T1000 (cell line): ENCODE results near the gene ZW10.
"Not testable (repeated sequence)": the region's sequence is repeated elsewhere in the genome, so short reads cannot be mapped to it uniquely, and the experiment has no call there.

Experiments used
- DNase-seq: peaks from one replicate; lab custom pipeline; 2025; ENCODE audit warnings: mixed read lengths; lab: John Stamatoyannopoulos, UW

ZW10 gene

GRCh38 chr11:113752932-113753331 is 20.6 kb downstream of the ZW10 start:
- no peak for DNase-seq

DNA sequence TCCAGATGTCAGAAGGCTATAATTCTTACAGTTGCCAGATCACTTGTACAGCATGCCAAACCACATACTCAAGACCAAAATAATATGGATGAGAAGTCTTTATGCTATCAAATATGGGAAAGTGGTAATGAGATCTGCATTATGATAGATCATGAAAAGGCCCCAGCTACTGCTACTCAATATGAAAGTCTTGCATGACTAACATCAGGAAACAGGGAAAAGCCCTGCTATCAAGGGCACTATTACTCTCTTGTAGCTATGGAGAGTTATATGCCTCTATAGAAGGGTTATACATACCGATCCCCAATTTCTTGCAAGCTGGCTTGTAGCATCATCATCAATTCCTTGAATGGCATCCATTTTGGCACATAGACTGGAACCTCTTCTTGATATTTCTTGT is 37.2 kb downstream of the ZW10 start:
- DNase-seq, result no peak

- no peak for DNase-seq
Measured at GRCh38 chr11:113732092-113732491, 41.4 kb downstream of the ZW10 start.

DNA sequence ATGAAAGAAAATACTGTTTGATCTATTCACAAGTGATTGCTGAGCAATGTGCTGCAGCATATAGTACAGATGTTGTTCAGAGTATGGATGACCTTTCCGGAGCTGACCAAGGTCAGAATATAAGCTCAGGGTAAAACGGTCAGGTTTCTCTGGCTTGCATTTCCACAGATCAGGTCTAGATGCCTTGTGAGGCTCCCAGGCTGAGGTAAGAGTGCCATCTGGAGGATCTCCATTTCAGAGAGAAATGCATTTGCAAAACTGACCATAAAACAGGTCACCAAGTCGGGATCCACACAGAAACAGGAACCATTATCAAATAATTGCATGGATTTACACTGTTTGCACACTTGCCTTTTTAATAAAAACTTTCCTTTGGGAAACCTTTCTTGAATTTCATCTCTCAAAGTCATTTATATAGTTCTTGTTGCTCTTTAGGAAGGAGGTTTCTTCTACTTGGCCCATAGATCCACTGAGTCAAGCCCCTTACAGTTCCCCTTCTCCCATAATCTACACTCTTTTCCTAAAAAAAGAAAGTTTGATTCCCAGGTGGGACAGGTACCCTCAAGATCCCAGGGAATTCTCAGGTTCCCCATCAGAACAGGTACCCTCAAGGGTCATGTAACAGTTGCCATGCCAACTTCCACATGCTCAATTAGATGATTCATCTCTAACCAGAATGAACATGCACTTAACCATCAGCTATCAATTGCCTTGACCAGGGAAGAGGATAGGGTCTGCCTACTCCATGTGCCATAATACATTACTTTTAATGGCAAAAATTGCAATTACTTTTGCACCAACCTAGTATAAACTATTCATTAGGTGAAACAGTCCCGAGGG is 42.4 kb downstream of the ZW10 start:
- peak; percentile 1 for DNase-seq

DNA sequence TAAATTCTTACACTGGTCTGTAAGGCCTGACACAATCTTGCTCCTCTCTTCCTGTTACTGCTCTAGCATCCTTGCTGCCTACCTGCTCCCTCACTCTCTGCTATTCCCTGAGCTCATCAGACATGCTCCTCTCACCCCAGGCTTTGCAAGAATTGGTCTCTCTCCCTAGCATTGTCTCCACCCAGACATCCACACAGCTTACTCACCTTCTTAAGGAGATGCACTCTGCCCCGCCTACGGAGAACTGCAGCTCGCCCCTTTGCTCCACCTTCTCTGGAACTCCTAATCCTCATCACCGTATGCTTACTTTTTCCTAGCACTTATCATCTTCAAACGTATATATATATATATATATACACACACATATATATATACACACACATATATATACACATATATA is 44.0 kb downstream of the ZW10 start:
- no peak for DNase-seq

DNA sequence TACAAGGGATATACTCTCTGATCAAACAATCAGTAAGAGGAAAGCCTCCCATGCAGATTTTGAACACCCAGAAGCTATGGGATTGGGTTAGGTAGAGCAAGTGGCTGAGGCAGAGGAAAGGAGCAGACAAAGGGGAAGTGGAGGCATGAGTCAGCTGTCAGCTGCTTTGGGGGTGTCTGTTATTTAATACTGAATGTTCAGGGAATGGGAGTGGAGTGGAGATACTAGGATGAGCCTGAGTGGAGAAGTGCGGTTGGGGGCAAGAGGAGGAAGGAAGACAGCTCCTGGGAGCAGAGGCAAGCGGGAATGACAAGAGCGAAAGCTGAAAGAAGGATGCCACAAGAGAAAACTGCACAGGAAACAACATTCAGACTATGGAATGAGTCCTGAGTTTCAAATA is 44.7 kb downstream of the ZW10 start:
- DNase-seq, result no peak

DNA sequence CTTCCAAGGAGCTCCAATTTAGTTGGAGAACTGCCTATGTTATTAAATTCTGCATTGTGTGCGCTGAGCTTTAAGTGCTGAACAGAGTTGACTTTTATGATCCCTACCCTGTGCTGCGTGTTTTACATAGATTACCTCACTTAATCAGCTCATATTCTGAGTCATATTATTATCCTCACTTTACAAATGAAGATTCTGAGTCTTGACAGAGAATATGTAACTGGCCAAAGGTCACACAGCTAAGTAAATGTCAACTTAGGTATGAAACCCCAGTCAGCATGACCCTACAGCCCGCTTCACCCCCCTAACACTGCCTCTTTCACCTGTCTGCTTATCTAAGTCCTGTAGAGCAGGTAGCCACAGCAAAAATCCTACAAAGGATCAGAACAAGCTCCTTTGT is 47.6 kb downstream of the ZW10 start:
- no peak for DNase-seq

GRCh38 chr11:113725407-113725806 is 48.1 kb downstream of the ZW10 start:
- no peak for DNase-seq

DNA sequence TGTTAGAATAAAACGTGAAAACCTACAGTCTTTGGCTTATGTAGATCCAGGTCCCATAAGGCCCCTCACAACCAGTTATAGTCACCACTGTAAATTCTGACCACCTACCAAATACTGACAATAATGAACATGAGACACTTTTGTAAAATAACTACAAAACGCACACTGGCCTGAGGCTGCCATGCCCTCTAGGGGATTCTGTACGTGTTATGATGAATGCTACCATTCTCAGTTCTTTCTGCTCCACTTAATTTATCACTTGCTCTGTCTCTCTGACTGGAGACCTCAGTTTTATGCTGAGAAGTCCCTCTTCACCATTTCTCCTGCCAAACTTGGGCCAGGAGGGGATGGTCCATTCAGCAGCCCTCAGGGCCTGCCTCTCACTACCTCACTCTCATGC is 48.7 kb downstream of the ZW10 start:
- DNase-seq, result no peak

- DNase-seq, result no peak
Measured at GRCh38 chr11:113723787-113724186, 49.7 kb downstream of the ZW10 start.

- DNase-seq, result no peak
Measured at GRCh38 chr11:113722934-113723333, 50.6 kb downstream of the ZW10 start.

GRCh38 chr11:113722221-113722620 is 51.3 kb downstream of the ZW10 start:
- no peak for DNase-seq

DNA sequence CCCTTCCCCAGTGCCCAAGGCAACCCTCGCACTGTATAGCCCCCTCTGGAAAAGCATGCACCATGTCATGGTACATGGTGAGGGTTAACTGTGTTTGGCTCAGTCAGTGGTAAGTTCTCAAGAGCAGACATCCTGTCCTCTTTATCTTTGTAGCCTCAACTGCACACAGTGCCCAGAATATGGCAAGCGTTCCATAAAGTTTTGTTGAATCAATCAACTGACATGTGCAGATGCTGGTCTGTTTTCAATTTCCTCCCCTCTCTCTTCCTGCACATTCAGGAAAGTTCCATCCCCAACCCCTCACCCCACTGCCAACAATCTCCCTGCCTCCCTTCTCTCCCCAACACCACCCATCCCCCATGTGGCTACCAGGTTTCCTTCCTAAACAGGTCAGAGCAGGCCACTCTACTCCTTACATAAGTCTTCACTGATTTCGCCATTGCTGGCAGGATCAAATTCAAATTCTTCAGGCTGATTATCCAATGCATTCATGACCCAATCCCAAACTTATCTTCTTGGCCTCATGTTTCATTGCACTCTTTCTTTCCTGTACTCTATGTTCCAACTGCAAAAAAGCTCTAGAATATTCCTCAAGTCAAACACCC is 51.9 kb downstream of the ZW10 start:
- no peak for DNase-seq

GRCh38 chr11:113720478-113720877 is 53.0 kb downstream of the ZW10 start:
- DNase-seq, result not testable (repeated sequence)

- no peak for DNase-seq
Measured at GRCh38 chr11:113715882-113716625, 57.4 kb downstream of the ZW10 start.

- DNase-seq, result no peak
Measured at GRCh38 chr11:113715273-113715672, 58.2 kb downstream of the ZW10 start.

DNA sequence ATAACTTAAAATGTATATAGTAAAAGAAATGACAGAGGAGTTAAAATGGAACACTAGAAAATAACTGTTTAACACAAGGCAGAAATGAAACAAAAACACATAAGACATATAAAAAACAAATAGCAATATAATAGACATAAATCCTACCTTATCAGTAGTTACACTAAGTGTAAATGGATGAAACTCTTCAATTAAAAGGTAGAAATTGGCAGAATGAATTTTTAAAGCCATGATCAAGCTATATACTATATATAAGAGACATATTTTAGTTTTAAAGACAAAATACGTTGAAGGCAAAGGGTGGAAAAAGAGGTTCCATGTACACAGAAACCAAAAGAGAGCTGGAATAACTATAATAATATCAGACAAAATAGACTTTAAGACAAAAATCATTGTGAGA is 62.5 kb downstream of the ZW10 start:
- DNase-seq, result no peak

GRCh38 chr11:113705871-113706655 is 67.4 kb downstream of the ZW10 start, which contains the start of gene TMPRSS5:
Gene TMPRSS5, minus strand, starts transcription at chr11:113706308. Its CDS starts 84 bp downstream, at chr11:113706224.
- no peak for DNase-seq

DNA sequence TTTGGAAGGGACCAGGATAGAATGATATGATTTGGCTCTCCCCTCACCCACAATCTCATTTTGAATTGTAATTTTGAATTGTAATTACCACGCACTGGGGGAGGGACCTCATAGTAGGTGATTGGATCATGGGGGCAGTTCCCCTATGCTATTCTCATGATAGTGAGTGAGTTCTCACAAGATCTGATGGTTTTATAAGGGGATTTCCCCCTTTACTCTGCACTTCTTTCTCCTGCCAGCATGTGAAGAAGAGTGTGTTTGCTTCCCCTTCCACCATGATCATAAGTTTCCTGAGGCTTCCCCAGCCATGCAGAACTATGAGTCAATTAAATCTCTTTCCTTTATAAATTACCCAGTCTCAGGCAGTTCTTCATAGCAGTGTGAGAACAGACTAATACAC is 69.9 kb downstream of the ZW10 start:
- not testable (repeated sequence) for DNase-seq

DNA sequence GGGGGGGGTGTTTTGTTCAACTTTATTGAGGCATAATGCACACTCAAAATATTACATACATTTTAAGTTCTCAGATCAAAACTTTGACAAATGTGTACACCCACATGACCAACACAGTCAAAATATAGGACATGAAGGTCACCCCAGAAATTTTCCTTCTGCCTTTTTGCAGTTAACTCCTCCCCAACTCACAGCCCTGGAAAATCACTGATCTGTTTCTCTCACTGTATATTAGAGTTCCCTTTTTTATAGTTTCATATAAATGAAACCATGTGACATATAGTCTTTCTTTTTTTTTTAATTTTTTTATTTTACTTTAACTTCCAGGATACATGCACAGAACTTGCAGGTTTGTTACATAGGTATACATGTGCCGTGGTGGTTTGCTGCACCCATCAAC is 72.0 kb downstream of the ZW10 start:
- DNase-seq, result no peak

DNA sequence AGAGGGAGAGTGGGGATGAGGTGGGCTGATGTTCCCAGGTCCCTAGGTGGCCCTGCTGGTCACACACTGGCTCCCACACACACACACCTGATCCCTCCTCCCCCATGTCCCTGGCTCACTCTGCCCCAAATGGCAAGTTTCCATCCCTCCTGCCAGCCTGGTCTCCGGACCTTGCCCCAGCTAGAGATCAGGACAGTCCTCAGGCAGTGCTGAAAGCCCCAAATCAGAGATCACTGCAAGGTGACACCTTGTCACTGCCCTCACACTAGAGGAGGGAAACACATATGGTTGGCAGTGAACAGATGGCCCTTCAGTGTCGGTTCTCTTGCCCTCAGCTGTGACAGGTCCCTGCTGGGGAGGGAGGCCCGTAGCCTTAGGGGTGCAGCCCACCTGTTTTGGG is 75.0 kb downstream of the ZW10 start:
- no peak for DNase-seq
